D341Med (cell line): Measurements from ENCODE around the gene IL1RAPL2.
"Not testable (repeated sequence)": the region's sequence is repeated elsewhere in the genome, so short reads cannot be mapped to it uniquely, and the experiment has no call there.

Source experiments
- DNase-seq: peaks from one replicate; pipeline ENCODE4 v3.0.0; 2012; ENCODE audit warnings: low spot score

The IL1RAPL2 gene

DNA sequence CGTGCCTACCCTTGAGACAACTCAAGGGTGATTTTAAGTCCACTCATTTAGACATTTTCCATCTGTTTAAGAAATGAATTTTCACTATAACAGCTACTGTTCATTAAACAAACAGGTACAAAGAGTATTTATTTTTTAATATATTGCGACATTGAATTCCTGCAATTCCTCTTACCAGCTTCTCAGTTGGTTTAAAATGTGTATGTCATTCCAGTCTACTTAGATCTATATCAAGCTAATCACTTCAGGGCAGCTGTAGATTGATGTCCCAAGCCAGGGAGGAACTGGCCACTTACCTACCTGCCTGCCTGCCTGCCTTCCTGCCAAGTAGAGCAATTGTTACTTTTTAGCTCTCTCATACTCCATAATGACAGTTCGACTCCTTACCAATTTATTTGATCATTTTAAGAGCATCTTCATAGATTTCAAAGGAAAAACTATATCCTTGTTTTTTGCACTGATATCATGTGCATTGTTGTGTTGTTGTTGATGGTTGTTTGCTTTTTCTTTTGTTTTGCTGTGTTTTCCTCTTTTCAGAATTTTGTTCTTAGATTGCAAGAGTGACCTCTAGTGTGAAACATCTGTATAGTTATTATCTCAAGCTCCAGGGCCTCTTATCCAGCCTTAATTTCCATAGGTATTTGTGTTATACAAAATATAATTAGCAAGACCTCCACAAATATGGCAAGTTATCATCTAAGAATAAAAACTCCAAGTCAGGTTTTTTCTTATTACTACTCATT is 1135.5 kb downstream of the IL1RAPL2 start:
- DNase-seq = no peak

DNA sequence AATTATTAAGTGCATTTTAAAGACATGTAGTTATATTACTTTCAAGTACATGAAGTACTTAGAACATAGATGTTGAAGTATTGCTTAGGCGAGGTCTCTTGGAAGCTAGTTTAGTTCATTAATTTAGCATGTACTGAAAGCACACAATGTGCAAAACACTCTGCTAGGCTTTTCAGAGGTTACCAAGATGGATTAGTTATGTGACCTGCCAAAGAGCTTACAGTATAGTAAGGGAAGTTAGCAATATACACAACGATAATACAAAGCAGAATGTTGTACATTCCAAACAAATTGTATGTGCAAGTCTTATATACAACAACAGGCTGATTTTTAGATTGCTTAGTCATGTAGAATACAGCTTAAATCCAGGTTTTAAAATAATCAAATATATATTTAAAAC is 1137.9 kb downstream of the IL1RAPL2 start:
- DNase-seq = no peak

DNA sequence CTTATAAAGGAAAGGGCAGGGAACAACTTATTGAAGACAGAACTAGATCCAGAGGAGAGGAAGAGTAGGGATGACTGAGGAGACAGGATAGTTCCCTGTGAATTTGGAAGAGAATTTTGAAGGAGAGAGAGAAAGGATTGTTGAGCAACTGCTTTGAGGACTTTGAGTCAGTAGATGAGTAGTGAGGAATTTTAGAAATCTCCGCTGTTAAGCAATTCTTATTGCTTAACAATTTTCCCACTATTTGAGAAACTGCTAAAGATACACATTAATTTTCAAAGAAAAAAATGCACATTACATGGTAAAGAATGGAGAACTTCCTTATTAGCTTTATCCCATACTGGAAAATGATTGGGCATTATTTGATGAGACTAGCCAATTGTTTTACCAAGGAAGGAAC is 1140.0 kb downstream of the IL1RAPL2 start:
- DNase-seq = no peak

DNA sequence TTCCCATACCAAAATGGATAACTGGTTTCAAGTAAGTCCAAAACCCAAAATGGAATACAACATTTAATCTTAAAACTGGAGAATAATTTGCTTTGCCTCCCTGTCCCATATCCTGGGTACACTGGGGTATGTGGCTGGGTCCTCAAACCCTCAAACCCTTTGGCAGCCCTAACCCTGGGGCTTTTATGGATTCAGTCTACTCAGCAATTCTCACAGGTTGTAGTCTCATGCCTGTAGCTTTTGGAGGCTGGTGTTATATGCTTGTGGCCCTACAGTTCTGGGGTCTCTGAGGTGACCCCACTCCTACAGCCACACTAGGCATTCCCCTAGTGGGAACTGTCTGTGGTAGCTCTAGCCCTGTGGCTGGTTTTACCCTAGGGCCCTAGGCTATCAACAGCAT is 1145.8 kb downstream of the IL1RAPL2 start:
- no peak for DNase-seq

DNA sequence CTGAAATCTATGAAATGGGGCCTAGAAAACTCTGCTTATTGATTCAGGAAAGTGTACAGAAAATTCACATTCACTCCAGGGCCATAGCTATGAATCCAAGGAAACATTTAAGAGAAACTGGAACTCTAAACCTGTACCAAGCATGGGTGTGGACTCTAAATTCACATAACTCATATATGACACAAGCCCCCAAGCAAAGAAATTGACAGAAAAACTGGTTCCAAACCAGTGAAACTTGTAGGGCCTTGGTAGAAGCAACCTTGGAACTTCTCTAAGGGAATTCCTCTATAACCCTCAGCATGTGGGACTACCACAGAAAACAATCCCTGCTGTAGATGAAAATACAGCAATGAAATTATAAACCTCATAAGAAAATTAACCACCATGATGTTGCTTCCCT is 1149.7 kb downstream of the IL1RAPL2 start:
- DNase-seq = no peak

DNA sequence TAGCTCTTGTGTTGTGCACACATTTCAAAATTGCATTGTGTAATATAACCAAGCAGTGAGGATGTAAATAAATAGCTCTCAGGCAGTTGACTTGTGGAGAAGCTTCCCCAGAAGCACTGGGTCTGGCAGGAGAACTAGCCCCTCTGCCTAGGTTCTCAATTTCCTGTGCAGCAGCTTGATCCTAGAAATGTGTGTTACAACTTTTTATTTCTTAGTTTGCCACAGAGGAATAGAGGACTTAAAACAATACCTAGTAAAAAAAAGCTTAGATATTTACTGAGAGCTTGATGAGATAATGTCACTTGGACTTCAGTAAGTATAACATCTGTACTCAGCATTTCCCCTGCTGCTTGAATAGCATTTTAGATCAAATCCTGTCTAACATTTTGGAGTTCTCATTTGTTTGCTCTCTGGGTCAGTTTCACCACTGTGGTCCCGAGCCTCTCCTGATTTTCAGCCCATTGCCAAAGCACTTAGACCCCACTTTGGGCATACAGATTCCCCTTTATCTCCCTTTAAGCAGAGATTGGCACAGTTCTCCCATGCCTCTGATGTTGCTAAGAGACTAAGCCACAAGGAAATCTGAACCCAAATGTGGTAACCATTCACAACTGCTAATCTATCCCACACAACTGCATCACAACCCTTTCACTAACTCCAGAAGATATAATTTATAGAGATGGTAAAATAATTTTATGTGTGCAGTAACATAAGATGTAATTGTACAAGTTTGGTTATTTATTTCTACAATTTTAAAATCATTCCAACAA is 1158.2 kb downstream of the IL1RAPL2 start:
- no peak for DNase-seq

DNA sequence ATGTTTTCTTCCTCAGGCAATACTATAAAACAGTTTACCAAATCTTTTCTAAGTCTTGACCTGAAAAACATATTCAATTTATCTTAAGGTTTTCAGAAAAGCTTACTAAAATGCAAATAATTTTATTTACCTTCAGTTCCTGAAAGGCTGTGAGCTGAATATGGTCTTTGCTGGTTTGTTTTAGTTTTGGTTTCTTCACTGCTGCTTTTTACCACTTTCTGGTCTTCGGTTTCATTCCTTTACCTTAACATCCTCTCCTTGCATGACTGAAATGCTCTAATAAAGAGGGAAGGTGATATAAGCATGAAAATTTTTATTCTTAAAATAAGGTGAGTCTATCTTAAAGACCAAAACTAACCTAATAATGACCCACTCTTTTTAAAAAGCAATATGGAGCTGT is 1159.2 kb downstream of the IL1RAPL2 start:
- no peak for DNase-seq

DNA sequence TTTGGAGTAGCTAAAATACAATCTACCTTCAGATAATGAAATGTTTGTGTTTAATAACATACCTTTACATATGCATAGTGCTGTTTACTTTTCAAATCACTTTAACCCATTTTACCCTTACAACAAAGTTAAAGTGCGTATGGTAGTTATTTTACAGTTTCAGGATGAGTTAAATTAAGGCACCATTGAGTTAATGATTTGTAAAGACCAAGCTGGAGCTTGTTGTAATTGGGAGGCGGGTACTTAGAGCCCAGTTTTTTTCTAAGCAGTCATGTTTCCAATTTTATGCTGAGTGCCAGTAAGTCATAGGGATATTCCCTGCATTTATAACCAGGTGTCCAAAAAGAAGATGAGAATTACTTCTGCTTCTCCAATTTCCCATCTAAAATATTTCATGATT is 1172.2 kb downstream of the IL1RAPL2 start:
- no peak for DNase-seq

DNA sequence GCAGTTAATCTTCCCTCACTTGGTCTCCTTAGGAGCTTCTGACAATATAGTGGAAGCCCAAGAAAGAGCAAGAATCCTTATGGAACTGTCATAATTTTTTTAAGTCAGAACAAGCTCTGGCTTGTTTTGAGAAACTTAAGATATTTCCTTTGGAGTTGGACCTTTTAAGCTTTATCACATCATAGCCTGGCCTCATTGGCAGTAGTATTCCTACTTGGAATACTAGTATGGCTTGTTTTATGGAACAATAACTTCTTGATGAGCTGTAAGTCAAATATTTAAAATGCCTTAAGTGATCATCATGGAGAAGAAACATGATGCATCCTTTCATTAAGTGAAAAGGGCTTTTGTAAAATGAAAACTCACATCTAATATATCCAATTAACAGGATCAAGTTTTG is 1178.3 kb downstream of the IL1RAPL2 start:
- DNase-seq = no peak

DNA sequence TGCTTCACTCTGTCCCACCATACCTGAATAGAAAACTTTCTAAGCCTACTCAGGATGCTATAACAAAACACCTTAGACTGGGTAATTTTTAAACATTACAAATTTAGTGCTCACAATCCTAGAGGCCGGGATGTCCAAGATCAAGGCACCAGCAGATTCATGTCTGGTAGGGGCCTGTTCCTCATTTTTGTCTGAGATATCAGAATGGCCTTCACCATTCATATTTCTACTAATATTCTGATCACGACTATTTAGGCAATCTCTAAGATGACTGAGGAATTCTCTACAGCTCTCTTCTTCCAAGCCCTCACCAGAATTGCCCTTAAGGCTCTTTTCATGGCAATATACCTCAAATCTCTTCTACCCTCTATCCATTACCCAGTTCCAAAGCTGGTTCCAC is 1178.9 kb downstream of the IL1RAPL2 start:
- DNase-seq = no peak

DNA sequence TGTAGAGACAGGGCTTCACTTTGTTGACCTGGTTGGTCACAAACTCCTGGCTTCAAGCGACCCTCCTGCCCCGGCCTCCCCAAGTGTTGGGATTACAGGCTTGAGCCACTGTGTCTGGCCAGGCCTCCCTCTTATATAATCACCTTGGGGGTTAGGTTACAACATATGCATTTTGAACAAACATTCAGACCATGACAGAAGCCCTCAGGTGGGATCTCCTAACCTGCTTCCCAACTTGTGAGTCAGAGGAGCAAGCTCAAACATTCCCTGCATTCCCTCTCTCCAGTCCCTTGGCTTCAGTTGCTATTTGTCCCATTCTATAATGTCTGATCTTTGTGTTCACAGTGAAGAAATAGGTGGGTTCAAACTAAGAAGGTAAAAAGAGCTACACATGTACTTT is 1179.9 kb downstream of the IL1RAPL2 start:
- no peak for DNase-seq

DNA sequence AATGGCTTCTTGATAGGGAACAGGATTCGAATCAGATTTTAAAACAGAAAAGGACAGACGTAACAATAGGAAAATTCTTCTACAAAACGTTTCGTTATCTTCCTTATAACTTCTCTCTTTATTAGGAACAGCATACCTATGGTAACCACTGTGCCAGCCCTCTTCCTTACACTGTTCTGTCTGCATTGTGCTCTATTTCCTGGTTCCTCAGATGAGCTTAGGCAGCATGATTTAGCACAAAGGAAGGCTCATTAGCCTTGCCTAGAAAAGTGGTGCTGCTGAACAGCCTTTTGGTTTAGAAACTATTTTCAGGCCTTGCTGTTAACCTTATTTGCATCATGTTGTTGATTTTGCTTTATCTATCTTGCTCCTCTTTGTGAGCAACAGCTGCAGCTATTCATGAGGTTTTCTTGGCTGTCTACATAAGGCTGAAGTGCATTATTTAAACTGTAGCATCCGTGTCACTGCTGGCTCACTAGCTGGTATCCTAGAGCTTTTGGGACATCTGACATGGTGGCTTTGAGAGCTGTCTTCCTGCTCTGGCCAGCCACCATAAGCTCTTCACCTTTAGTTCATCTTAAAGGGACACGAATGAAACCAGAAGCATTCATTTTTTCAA is 1186.4 kb downstream of the IL1RAPL2 start:
- no peak for DNase-seq

DNA sequence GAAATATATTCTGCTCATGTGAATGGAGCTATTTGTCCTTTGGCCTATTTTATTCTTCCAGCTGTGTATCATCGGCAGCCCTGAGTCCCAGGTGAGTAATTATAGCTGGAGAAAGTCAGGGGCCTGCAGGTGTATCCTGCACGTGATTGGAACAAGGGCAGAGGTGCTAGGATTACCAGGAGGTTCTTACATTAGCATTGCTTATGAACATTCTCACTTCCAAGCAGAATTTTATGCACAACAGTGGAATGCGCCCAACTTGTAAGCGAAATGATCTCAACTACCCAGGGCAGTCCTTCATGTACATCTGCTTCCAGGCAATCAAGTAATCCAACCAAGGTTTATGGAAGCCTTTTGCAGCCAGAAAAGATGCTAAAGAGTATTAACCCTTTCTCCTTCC is 1187.4 kb downstream of the IL1RAPL2 start:
- DNase-seq = no peak

DNA sequence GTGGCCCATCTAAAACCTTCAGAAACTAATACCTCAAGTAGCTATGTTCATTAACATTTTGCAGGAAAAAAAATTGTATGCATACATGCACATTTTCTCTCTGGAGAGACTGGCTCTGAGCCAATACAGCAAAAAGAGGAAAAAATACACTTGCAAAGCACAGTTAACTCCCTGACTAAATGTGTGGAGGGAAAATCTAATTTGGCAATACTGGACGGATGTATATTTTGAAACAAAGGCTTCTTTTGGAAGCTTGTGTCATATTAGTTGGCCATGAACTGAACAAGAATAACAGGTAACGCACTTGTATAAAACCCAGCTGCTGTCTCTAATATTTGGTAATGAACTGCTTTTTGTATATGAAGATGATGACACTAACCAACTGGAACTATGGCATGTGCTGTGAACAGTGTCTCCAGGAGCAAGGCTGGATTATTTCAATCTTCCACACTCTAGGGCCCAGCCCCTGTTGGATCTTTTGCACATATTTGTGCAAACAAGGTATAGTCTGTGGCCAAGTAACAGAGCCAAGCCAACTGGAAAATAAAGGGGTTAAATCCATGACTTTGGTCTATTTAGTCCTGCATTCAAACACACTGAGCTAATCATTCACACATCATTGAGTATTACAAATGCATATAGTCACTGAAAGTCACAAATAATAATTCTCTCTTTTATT is 1188.4 kb downstream of the IL1RAPL2 start:
- DNase-seq = no peak

DNA sequence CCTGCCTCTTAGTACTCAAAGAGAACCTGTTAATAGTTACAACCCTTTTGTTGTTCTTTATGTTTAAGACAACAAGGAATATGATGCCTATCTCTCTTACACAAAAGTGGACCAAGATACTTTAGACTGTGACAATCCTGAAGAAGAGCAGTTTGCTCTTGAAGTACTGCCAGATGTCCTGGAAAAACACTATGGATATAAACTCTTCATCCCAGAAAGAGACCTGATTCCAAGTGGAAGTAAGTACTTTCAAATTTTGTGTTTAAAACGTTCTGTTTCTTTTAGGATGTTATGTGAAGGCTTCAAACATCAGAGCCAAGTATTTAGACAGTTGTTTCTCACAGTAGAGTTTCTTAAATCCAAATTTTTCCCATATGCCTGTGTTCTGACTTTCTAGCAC is 1189.1 kb downstream of the IL1RAPL2 start:
- no peak for DNase-seq

DNA sequence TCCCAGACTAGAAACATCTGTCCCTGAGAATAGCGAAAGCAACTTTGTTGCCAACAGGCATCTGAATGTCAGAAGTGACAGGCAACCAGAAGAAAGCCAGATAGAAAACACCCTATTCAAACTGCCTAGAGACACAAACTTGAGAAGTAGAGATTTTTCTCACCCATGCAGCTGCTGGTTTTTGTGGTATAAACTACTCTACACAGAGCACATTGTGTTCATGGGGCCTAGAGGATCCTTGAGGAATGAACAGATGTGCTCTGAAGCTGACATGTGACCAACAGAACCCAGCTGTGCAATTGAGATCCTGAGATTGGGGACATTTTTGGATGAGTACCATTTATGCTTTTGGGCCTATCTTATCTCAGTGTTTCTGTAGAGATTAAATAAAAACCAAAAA is 1192.8 kb downstream of the IL1RAPL2 start:
- DNase-seq = no peak

DNA sequence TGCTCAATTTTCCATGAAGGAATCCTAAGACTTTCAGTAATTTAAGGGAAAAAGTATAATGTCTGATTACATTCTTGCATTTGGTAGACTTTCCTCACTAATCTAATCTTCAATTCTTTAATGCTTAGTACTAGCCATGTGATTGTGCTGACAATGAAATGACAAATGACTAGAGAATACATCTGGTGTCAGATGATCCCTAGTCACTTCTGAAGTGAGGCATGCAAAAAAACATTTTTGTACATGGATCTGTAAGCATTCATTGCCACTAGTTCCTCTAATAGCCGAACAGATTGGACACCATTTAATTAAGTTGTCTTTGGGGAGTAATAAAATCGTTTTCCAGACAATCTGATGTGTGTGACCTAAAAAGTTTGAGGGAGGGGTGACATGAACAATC is 1193.6 kb downstream of the IL1RAPL2 start:
- DNase-seq = no peak

DNA sequence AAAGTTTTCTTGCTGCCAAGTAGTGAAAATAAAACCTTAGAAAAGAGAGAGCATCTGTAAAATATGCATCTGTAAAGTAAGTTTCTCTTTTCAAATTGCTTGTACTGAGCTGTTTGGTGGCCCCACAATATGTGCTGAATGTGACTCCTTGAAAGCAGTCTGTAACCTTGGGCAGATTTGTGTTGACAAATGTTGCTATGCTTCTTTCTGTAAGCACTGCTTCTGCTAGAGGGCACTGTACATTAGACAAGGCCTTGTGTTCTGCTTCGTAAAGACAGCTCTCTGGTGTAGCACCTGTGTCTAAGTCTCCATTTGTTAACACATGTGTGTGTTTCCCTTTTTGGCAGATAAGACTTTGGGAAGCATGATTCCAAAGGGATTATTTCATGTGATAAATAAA is 1199.7 kb downstream of the IL1RAPL2 start:
- DNase-seq = no peak

DNA sequence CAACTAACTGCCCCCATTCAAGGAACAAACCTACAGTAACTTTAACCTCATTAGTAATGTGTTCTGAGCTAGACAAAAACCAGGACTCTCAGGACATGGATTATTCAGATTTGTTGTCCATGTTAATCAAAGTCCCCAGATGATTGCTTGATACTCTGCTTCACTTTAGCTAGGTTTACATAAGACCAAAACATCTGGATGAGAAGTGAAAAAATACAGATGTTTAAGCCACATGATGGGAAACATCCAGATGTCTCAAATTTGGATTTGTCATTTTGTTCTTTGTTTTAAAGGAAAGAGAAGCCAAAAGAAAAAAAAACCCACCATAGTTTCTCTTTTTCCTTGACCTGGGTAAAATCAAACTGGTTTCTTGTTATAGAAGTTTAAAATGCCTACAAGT is 1207.8 kb downstream of the IL1RAPL2 start:
- DNase-seq = no peak

DNA sequence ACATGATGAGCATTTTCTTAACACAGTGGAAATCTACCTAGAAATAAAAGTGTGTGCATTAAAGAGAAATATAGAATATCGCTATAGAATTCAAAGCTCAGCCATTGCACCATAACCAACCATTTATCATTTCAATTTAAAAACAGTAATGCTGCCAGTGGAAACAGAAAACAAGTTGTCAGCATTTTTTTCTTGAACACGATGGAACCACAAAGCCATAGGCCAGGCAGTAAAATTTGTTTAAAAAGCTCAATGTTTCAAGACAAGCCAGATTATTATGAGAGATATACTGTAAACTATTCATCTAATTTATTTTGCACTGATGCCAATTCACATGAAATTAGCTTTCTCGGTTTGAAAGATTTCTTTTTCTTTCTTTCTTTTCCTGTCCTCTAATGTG is 1209.7 kb downstream of the IL1RAPL2 start:
- no peak for DNase-seq

DNA sequence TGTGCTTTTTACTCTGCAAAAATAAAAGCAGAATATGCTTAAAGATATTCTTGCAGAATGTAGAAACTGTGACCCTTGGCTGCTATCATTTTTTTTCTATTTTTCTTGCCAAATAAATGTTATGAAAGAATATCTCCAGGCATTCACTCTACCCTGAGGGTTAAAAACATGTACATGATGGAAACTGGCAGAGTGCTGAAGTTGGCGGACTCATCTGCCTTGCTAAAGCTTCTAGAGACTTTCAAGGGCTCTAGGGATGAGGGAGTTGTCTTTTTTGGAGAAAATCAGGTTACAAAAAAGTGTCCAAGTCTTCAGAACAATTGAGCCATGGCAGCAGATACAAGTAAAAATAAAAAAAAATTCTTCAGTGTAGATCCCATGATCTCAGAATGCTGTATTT is 1215.8 kb downstream of the IL1RAPL2 start:
- DNase-seq = no peak

DNA sequence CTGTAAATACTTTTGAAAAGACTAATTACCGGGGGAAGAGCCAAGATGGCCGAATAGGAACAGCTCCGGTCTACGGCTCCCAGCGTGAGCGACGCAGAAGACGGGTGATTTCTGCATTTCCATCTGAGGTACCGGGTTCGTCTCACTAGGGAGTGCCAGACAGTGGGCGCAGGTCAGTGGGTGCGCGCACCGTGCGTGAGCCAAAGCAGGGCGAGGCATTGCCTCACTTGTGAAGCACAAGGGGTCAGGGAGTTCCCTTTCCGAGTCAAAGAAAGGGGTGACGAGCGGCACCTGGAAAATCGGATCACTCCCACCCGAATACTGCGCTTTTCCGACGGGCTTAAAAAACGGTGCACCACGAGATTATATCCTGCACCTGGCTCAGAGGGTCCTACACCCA is 1230.9 kb downstream of the IL1RAPL2 start:
- not testable (repeated sequence) for DNase-seq

DNA sequence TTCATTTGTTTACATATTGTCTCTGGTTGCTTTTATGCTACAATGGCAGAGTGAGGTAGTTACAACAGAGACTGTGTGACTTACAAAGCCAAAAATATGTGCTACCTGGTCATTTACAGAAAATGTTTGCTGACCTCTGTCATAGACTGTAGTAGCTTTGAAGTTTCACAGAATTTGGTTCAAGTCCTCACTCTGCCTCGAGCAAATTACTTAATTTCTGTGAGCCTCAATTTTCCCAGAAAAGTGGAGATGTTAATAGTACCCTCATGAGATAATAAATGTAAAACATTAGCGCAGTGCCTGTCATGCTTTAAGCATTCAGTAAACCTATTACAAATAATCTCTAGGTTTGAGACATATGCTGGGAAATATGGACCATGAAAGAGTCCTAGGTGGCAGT is 1237.9 kb downstream of the IL1RAPL2 start:
- DNase-seq = no peak
